Measurements from ENCODE around the gene CFAP68.
"Not testable (repeated sequence)": the region's sequence is repeated elsewhere in the genome, so short reads cannot be mapped to it uniquely, and the experiment has no call there.

Gene CFAP68

GRCh38 chr11:111918390-111919256, 39.3 kb downstream of the CFAP68 start, which contains the start of gene C11orf52:
Gene C11orf52, plus strand, starts transcription at chr11:111918913. Its CDS starts 60 bp downstream, at chr11:111918973.
- DNase-seq, result peak in 2 of 4 experiments; percentile 23 to 35

GRCh38 chr11:111920908-111921307, 41.6 kb downstream of the CFAP68 start:
- no peak for DNase-seq

GRCh38 chr11:111921541-111922230, 42.3 kb downstream of the CFAP68 start:
- DNase-seq, result no peak

- DNase-seq, result peak; percentile 34 to 72 (median 52)
These were observed 43.5 kb downstream of the CFAP68 start for GRCh38 chr11:111922803-111923202.

- no peak for DNase-seq
These were observed 44.0 kb downstream of the CFAP68 start for GRCh38 chr11:111923351-111923788.

GRCh38 chr11:111923951-111924350, 44.6 kb downstream of the CFAP68 start:
- no peak for DNase-seq

GRCh38 chr11:111925953-111926352, 46.6 kb downstream of the CFAP68 start:
- DNase-seq, result no peak

- peak; percentile 96 to 98 (median 98) for DNase-seq
These were observed 47.4 kb downstream of the CFAP68 start for GRCh38 chr11:111926505-111927391.

GRCh38 chr11:111930472-111930871, 51.1 kb downstream of the CFAP68 start:
- DNase-seq, result no peak

- peak in 3 of 4 experiments; percentile 21 to 76 (median 66) for DNase-seq
These were observed 53.2 kb downstream of the CFAP68 start for GRCh38 chr11:111932611-111932950.

GRCh38 chr11:111933176-111933575, 53.8 kb downstream of the CFAP68 start:
- DNase-seq, result not testable (repeated sequence)

GRCh38 chr11:111933872-111934271, 54.5 kb downstream of the CFAP68 start:
- peak in 2 of 4 experiments; percentile 73 to 77 for DNase-seq

GRCh38 chr11:111934306-111934705, 55.0 kb downstream of the CFAP68 start:
- DNase-seq, result no peak
